ENCODE measurements around the gene SLC7A4.

The SLC7A4 gene

DNA sequence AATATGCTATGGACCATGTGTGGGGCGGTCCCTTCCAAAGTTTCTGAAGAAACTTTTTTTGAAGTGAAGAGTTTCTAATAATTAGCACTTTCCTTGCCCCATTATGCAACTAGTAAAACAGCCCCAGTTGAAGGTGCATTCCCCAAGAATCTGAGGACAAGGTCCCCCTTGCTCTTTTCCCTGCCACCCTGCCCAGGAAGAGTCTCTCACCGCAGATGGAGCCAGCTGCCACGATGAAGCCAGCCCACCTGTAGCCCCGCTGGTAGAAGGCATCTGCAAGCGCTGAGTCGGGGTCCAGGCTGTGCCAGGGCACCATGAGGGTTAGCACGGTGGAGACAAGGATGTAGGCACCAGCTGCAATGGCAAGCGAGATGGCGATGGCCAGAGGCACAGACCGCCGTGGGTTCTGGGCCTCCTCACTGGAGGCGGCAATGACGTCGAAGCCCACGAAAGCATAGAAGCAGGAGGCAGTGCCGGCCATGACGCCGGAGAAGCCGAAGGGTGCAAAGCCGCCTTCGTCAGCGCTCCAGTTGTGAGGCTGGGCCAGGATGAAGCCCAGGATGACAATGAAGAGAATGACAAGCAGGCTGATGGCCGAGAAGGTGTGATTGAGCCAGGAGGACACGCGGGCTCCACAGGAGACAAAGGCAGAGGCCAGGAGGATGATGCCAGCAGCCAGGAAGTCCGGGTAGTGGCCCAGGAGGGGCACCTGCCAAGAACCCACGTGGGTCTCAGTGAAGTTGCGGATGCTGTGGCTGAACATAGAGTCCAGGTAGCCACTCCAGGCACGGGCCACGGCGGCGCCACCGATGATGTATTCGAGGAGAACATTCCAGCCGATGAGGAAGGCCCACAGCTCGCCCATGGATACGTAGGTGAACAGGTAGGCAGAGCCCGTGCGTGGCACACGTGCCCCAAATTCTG, 1.5 kb downstream of the SLC7A4 start:
- CTCF ChIA-PET = no interaction called here
- H3K27ac ChIP-seq = no peak overlapping the region
- TF ChIP-seq CTCF (conservative IDR thresholded peaks at IDR 0.05; ENCODE audit: low read depth) = no peak
- no peak for DNase-seq (ENCODE audit: low spot score)
- POLR2A ChIA-PET (ENCODE audit: low non-redundant PET) = no interaction called here

DNA sequence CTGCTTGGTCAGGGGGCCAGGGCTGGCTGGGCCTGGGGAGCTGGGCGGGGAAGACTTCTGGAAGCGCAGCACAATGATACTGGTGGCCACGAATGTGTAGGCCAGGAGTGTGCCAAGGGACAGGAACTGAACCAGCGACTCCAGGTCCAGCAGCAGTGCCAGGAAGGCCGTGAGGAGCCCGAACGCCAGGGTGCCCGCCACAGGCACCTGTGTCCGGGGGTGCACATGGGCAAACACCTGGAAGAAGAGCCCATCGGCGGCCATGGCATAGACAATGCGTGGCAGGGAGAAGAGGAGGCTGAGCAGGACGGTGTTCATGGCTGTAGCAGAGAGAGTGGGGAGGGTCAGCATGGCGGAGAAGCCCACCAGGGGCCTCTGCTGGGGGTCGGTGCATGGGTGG, 2.3 kb downstream of the SLC7A4 start:
- H3K27ac ChIP-seq = peak overlapping the region; percentile 95; the same call in 1 of the 2 replicates
- no peak for TF ChIP-seq CTCF (conservative IDR thresholded peaks at IDR 0.05; ENCODE audit: low read depth)
- ChIA-PET POLR2A (ENCODE audit: low non-redundant PET) (no interaction called here), CTCF (no interaction called here)
- DNase-seq (ENCODE audit: low spot score) = no peak

DNA sequence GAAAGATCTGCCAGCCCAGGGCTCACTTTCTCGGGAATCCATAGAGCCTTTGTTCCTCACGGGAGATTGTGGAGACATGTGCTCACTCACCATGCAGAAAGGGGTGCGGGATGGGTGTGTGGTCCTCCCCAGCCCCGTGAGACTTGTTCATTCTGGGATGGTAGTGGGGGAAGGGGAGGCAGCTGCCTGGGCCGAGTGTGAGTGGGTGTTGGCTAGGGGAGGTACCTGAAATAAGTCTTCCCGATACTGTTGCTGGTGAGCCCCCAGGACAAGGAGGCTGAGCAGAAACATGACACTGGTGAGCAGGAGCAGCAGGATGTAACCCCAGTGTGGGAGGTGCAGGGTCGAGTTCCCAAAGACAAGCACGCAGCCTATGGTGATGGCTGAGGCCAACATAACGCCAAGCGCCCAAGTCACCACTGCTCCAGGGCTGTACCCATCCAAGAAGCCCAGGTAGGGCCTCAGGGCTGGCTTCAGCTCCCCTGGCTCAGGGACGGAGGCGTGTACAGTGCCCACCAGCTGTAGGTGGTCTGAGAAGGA, 2.8 kb downstream of the SLC7A4 start:
- H3K27ac ChIP-seq = peak overlapping the region; percentile 95
- TF ChIP-seq CTCF (conservative IDR thresholded peaks at IDR 0.05; ENCODE audit: low read depth) = no peak
- ChIA-PET POLR2A (ENCODE audit: low non-redundant PET) (no interaction called here), CTCF (no interaction called here)
- no peak for DNase-seq (ENCODE audit: low spot score)

DNA sequence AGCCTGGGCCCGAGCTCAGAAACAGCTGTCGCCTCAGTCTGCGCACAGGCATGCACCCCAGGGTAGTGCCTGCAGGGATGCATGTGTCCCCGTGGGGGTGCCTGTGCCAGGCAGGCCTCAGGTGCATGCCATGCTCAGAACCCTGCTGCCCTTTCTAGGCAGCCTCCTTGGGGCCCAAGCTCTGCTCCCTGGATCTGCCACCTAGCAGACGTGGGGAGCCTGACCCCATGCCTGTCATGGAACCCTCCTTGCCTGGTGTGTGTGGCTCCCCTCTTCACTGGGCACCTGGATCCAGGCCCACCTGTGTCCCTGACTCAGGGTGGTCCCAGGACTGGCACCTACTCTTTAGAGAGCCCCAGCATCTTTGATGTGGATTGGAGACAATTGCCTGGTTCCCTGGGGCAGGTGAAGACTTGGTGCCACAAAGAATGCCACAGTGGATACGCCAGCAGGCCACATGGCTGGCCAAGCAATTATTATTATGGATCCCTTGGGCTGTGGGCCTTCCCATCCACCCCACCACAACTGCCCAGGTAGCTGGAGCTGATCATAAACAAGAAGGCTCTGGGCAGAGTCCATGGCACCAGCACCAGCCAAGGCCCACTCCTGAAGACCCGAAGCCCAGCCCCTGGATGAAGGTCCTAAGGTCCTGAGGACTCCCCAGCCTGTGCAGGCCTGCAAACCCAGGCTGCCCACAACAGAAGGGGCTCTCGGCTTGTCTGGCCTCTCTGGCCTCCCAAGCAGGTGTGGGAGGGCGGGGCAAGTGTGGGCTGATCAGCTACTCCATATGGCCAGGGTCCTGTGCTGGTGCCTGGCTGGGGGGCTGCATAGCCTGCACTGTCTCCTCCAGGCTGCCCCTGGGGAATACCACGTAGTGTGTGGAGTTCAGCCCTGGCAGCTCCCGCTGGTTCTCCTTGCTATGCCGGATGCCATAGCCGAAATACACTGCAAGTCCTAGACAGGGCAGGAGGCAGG, 3.8 kb downstream of the SLC7A4 start:
- ChIA-PET CTCF (no interaction called here), POLR2A (ENCODE audit: low non-redundant PET) (no interaction called here)
- no peak for TF ChIP-seq CTCF (conservative IDR thresholded peaks at IDR 0.05; ENCODE audit: low read depth)
- peak overlapping the region; percentile 95 for H3K27ac ChIP-seq
- no peak for DNase-seq (ENCODE audit: low spot score)

DNA sequence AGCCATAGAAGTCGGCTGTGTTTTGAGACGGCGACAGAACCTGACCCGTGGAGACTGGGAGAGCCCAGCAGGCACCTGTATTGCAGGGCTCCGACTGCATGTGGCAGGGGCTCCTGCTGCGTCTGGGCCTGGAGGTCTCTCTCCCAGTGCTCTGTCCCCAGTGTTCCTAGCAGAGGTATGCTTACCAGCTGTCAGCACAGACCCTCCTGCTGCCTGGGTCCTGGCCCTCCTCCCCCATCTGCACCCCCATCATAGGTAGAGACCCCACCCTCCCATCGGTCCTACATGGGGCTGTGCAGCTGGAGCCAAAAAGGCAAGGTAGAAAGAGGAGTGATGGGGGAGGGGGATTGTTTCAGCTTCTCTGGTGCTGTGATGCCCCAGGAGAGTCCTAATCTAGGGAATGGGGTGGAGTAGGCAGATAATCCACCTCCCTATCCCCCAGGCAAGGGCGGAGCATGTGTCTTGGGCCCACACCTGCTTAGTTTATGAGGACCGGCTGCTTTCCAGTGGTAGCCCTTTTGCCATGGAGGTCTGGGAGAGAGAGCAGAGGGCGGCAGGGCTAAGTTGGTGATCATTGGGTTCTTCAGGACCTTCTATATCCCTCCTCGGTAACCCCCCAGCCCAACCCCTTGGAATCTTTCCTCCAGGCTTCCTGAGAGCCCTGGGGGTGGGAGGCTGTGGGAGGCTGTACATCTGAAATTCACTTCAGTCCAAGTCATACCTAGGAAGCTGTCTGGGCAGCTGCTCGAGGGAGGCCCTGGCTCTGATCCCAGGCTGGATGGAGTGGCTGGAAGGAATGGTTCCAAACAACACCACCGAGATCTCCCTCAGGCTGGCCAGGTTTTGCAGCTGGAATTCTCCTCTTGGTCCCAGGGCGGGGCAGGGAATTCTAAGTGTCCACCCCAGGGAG, 5.3 kb downstream of the SLC7A4 start:
- TF ChIP-seq CTCF (conservative IDR thresholded peaks at IDR 0.05; ENCODE audit: low read depth) = no peak
- ChIA-PET CTCF (no interaction called here), POLR2A (ENCODE audit: low non-redundant PET) (no interaction called here)
- H3K27ac ChIP-seq = peak overlapping the region; percentile 95
- no peak for DNase-seq (ENCODE audit: low spot score)
